ENCODE data around the gene ADGRF5. TPM values are rescaled to one million over a fixed set of nuclear protein-coding genes. Genes with fewer than 3 reads are reported as not detected.

ADGRF5 gene
- total and polyA plus RNA-seq, 2 experiments from 2014 or later, result not detected

DNA sequence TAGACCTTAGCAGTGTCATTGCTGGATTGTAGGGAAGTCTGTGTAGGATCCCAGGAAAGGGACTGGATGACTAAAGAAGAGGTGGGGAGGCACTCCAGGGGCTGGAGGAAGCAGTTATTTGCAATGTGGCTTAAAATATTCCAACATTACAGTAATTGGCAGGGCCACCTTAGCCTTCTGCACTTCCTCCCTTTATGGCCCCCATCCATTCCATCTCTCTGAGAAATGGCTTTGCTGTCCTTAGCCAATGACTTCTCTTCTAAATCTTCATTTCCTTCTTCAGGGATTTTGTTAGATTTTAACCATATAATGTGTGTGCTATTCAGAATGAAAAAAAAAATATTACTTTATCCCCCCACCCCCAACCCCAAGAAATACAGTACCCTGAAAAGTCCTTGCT lies 6.4 kb downstream of the ADGRF5 start:
- Mint-ChIP-seq H3K9me3 (no peaks in the 10 kb centered on the region), H3K4me1 (no peaks in the 10 kb centered on the region), H3K36me3 (ENCODE audit: low read depth) (no peaks in the 10 kb centered on the region), H3K27ac (no peak overlapping the region), H3K27me3 (ENCODE audit: insufficient read depth, low read depth, poor library complexity) (peaks cover 2% of the 10 kb centered on the region), H3K4me3 (no peak overlapping the region)
- Histone ChIP-seq H3K79me2 (replicated peaks; ENCODE audit: insufficient read depth) (no peaks in the 10 kb centered on the region), H3K4me1 (ENCODE audit: insufficient read depth) (no peaks in the 10 kb centered on the region), H3K9me2 (ENCODE audit: insufficient read depth) (0 out of 2 replicates have a peak, but pooled peaks cover 3% of the 10 kb centered on the region), H4K20me1 (replicated peaks; ENCODE audit: insufficient read depth) (no peaks in the 10 kb centered on the region), H3K27ac (ENCODE audit: low read depth) (no peak overlapping the region), H3K36me3 (ENCODE audit: insufficient read depth) (no peaks in the 10 kb centered on the region), H2AFZ (no peak overlapping the region), H3K4me2 (no peak overlapping the region), H3K4me3 (no peak overlapping the region), H3F3A (replicated peaks; ENCODE audit: low read depth) (no peaks in the 10 kb centered on the region), H3K27me3 (ENCODE audit: insufficient read depth) (no peaks in the 10 kb centered on the region)
- TF ChIP-seq NANOG (IDR thresholded peaks at IDR 0.05; ENCODE audit: borderline replicate concordance) (no peak), ZNF331 (CRISPR knock-in tag; IDR thresholded peaks at IDR 0.05; ENCODE audit: low read depth) (no peak), ZNF114 (CRISPR knock-in tag; IDR thresholded peaks at IDR 0.05) (no peak), CREB1 (CRISPR knock-in tag; IDR thresholded peaks at IDR 0.05; ENCODE audit: low read depth) (no peak), STAT1 (IDR thresholded peaks at IDR 0.05; ENCODE audit: unreplicated experiment) (no peak), EZH2phosphoT487 (IDR thresholded peaks at IDR 0.05; ENCODE audit: unreplicated experiment) (no peak), EZH2 (IDR thresholded peaks at IDR 0.05; ENCODE audit: low read depth, unreplicated experiment) (no peak), JUNB (IDR thresholded peaks at IDR 0.05; ENCODE audit: unreplicated experiment) (no peak), POLR2AphosphoS5 (IDR thresholded peaks at IDR 0.05; ENCODE audit: low read depth) (no peak)
- TF ChIP-seq, protein P1, sequence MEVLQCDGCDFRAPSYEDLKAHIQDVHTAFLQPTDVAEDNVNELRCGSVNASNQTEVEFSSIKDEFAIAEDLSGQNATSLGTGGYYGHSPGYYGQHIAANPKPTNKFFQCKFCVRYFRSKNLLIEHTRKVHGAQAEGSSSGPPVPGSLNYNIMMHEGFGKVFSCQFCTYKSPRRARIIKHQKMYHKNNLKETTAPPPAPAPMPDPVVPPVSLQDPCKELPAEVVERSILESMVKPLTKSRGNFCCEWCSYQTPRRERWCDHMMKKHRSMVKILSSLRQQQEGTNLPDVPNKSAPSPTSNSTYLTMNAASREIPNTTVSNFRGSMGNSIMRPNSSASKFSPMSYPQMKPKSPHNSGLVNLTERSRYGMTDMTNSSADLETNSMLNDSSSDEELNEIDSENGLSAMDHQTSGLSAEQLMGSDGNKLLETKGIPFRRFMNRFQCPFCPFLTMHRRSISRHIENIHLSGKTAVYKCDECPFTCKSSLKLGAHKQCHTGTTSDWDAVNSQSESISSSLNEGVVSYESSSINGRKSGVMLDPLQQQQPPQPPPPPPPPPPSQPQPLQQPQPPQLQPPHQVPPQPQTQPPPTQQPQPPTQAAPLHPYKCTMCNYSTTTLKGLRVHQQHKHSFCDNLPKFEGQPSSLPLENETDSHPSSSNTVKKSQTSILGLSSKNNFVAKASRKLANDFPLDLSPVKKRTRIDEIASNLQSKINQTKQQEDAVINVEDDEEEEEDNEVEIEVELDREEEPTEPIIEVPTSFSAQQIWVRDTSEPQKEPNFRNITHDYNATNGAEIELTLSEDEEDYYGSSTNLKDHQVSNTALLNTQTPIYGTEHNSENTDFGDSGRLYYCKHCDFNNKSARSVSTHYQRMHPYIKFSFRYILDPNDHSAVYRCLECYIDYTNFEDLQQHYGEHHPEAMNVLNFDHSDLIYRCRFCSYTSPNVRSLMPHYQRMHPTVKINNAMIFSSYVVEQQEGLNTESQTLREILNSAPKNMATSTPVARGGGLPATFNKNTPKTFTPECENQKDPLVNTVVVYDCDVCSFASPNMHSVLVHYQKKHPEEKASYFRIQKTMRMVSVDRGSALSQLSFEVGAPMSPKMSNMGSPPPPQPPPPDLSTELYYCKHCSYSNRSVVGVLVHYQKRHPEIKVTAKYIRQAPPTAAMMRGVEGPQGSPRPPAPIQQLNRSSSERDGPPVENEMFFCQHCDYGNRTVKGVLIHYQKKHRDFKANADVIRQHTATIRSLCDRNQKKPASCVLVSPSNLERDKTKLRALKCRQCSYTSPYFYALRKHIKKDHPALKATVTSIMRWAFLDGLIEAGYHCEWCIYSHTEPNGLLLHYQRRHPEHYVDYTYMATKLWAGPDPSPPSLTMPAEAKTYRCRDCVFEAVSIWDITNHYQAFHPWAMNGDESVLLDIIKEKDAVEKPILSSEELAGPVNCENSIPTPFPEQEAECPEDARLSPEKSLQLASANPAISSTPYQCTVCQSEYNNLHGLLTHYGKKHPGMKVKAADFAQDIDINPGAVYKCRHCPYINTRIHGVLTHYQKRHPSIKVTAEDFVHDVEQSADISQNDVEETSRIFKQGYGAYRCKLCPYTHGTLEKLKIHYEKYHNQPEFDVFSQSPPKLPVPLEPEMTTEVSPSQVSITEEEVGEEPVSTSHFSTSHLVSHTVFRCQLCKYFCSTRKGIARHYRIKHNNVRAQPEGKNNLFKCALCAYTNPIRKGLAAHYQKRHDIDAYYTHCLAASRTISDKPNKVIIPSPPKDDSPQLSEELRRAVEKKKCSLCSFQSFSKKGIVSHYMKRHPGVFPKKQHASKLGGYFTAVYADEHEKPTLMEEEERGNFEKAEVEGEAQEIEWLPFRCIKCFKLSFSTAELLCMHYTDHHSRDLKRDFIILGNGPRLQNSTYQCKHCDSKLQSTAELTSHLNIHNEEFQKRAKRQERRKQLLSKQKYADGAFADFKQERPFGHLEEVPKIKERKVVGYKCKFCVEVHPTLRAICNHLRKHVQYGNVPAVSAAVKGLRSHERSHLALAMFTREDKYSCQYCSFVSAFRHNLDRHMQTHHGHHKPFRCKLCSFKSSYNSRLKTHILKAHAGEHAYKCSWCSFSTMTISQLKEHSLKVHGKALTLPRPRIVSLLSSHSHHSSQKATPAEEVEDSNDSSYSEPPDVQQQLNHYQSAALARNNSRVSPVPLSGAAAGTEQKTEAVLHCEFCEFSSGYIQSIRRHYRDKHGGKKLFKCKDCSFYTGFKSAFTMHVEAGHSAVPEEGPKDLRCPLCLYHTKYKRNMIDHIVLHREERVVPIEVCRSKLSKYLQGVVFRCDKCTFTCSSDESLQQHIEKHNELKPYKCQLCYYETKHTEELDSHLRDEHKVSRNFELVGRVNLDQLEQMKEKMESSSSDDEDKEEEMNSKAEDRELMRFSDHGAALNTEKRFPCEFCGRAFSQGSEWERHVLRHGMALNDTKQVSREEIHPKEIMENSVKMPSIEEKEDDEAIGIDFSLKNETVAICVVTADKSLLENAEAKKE (CRISPR knock-in tag; IDR thresholded peaks at IDR 0.05), result no peak
- TF ChIP-seq, protein P2, sequence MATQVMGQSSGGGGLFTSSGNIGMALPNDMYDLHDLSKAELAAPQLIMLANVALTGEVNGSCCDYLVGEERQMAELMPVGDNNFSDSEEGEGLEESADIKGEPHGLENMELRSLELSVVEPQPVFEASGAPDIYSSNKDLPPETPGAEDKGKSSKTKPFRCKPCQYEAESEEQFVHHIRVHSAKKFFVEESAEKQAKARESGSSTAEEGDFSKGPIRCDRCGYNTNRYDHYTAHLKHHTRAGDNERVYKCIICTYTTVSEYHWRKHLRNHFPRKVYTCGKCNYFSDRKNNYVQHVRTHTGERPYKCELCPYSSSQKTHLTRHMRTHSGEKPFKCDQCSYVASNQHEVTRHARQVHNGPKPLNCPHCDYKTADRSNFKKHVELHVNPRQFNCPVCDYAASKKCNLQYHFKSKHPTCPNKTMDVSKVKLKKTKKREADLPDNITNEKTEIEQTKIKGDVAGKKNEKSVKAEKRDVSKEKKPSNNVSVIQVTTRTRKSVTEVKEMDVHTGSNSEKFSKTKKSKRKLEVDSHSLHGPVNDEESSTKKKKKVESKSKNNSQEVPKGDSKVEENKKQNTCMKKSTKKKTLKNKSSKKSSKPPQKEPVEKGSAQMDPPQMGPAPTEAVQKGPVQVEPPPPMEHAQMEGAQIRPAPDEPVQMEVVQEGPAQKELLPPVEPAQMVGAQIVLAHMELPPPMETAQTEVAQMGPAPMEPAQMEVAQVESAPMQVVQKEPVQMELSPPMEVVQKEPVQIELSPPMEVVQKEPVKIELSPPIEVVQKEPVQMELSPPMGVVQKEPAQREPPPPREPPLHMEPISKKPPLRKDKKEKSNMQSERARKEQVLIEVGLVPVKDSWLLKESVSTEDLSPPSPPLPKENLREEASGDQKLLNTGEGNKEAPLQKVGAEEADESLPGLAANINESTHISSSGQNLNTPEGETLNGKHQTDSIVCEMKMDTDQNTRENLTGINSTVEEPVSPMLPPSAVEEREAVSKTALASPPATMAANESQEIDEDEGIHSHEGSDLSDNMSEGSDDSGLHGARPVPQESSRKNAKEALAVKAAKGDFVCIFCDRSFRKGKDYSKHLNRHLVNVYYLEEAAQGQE (IDR thresholded peaks at IDR 0.05; ENCODE audit: unreplicated experiment), result no peak
- TF ChIP-seq, protein P3, sequence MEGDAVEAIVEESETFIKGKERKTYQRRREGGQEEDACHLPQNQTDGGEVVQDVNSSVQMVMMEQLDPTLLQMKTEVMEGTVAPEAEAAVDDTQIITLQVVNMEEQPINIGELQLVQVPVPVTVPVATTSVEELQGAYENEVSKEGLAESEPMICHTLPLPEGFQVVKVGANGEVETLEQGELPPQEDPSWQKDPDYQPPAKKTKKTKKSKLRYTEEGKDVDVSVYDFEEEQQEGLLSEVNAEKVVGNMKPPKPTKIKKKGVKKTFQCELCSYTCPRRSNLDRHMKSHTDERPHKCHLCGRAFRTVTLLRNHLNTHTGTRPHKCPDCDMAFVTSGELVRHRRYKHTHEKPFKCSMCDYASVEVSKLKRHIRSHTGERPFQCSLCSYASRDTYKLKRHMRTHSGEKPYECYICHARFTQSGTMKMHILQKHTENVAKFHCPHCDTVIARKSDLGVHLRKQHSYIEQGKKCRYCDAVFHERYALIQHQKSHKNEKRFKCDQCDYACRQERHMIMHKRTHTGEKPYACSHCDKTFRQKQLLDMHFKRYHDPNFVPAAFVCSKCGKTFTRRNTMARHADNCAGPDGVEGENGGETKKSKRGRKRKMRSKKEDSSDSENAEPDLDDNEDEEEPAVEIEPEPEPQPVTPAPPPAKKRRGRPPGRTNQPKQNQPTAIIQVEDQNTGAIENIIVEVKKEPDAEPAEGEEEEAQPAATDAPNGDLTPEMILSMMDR (conservative IDR thresholded peaks at IDR 0.05; ENCODE audit: low read depth in 2 of 2), result no peak
- TF ChIP-seq, protein P4, sequence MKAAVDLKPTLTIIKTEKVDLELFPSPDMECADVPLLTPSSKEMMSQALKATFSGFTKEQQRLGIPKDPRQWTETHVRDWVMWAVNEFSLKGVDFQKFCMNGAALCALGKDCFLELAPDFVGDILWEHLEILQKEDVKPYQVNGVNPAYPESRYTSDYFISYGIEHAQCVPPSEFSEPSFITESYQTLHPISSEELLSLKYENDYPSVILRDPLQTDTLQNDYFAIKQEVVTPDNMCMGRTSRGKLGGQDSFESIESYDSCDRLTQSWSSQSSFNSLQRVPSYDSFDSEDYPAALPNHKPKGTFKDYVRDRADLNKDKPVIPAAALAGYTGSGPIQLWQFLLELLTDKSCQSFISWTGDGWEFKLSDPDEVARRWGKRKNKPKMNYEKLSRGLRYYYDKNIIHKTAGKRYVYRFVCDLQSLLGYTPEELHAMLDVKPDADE (IDR thresholded peaks at IDR 0.05), result no peak
- DNase-seq (ENCODE audit: low spot score), result no peak
- ATAC-seq, result no peak

All from GM23338 (cell line).